Kidney capillary endothelial cell (primary cell): ENCODE measurements around the gene TACSTD2.
A peak's percentile ranks its signal among the peaks of the same experiment; 100 is the strongest.
"Not testable (repeated sequence)": the region's sequence is repeated elsewhere in the genome, so short reads cannot be mapped to it uniquely, and the experiment has no call there.

Experiments used
- DNase-seq: peaks from one replicate; pipeline ENCODE4 v3.0.0-alpha.2; 2018; ENCODE audit warnings: low spot score

Gene TACSTD2, protein sequence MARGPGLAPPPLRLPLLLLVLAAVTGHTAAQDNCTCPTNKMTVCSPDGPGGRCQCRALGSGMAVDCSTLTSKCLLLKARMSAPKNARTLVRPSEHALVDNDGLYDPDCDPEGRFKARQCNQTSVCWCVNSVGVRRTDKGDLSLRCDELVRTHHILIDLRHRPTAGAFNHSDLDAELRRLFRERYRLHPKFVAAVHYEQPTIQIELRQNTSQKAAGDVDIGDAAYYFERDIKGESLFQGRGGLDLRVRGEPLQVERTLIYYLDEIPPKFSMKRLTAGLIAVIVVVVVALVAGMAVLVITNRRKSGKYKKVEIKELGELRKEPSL

DNA sequence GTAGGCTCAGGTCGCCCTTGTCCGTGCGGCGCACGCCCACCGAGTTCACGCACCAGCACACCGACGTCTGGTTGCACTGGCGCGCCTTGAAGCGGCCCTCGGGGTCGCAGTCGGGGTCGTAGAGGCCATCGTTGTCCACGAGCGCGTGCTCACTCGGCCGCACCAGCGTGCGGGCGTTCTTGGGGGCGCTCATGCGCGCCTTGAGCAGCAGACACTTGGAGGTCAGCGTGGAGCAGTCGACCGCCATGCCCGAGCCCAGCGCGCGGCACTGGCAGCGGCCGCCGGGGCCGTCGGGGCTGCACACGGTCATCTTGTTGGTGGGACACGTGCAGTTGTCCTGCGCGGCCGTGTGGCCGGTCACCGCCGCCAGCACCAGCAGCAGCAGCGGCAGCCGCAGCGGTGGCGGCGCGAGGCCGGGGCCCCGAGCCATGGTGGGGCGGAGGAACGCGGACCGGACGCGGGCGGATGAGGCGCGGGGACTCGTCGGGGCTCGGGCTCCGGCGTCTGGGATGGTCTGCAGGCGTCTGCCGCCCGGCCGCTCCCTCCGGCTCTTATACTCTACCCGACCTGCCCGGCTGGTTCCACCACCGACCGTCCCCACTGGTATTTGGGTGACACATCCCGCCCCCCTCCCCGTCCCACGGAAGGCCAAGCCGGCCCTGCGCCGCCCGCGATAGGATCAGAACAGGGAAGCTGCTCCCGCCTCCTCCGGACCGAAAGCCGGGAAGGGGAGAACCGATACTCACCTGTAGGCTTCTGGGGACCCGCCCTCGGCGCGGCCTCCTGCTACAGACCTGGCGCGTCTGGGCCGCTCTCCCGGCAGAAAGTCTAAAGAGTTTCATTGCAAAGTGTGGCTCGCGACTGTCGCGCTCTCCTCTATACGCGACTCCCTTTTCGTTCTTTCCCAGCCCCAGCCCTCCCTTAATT is at the start of gene TACSTD2:
Gene TACSTD2, minus strand, starts transcription at position 526 of the 927 bp plus-strand sequence. Its CDS starts 96 bp downstream, at position 430.
- DNase-seq = no peak

DNA sequence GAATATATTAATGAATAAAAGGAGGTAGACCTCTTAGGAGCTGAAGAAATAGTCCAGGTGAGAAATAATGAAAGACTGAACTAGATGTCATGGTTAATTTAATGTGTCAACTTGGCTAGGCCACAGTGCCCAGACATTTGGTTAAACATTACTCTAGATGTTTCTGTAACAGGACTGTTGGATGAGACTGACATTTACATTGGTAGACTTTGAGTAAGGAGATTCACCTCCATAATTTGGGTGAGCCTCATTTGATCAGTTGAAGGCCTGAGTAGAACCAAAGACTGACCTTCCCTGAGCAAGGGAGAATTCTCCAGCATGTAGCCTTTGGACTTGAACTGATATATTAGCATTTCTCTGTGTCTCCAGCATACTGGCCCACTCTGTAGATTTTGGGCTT is 49.2 kb upstream of the TACSTD2 start:
- no peak for DNase-seq

DNA sequence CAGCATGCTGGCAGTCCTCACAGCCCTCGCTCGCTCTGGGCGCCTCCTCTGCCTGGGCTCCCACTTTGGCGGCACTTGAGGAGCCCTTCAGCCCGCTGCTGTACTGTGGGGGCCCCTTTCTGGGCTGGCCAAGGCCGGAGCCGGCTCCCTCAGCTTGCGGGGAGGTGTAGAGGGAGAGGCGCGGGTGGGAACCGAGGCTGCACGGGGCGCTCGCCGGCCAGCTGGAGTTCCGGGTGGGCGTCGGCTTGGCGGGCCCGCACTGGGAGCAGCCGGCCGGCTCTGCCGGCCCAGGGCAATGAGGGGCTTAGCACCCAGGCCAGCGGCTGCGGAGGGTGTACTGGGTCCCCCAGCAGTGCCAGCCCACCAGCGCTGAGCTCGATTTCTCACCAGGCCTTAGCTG is 46.2 kb upstream of the TACSTD2 start:
- DNase-seq = not testable (repeated sequence)

DNA sequence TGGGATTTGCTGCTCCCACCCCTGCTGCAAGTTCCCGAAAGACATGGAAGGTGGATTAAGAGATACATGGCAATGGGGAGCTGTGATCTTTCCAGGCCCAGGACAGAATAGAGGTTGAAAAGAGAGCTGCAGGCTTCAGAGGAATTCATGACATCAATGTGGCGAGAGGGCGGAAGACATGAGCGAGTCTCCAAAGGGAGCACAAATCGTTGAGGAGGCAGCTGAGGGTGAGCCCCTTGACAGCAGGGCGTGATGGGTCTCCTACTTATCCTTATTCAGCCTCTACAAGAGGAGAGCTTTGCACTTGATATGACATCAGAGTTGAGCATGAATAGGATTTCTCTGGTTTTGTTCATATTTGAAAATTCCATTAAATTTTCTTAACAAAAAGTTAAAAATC is 45.5 kb upstream of the TACSTD2 start:
- DNase-seq = no peak

DNA sequence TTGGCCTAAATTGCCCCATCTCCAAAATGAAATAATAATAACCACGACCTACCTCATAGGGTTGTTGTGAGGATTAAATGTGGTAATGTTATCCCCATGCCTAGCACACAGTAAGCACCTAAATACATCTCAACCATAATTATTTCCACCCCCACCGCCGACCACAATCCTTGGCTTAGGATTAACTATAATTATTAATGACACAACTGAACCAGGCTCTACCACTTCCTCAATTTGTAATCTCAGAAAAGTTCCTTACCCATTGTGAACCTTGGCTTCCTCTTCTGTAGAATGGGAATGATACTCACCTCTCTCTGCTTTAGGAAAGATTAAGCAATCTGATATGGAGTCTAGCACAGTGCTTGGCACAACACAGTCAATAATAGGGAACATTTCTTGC is 44.3 kb upstream of the TACSTD2 start:
- DNase-seq = no peak

GRCh38 chr1:58620926-58621325 is 43.9 kb upstream of the TACSTD2 start:
- DNase-seq = no peak

DNA sequence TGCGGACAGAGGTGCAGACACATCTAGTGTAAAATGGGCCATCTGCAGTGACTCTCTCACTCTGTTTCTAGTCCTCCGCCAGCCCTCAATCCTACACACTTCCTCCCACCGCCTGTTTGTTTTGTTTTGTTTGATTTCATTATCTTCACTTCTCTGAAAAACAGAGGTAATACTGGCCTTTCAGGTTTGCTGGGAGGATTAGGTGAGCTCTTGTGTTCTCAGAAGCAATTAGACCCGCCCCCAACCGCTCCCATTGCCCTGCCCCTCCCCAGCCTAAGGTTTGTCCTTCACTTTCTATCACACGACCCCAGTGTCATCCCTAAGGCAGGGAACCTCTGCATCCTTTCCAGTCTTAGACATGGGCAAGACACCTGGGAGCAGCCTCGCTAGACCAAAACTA is 43.2 kb upstream of the TACSTD2 start:
- no peak for DNase-seq

DNA sequence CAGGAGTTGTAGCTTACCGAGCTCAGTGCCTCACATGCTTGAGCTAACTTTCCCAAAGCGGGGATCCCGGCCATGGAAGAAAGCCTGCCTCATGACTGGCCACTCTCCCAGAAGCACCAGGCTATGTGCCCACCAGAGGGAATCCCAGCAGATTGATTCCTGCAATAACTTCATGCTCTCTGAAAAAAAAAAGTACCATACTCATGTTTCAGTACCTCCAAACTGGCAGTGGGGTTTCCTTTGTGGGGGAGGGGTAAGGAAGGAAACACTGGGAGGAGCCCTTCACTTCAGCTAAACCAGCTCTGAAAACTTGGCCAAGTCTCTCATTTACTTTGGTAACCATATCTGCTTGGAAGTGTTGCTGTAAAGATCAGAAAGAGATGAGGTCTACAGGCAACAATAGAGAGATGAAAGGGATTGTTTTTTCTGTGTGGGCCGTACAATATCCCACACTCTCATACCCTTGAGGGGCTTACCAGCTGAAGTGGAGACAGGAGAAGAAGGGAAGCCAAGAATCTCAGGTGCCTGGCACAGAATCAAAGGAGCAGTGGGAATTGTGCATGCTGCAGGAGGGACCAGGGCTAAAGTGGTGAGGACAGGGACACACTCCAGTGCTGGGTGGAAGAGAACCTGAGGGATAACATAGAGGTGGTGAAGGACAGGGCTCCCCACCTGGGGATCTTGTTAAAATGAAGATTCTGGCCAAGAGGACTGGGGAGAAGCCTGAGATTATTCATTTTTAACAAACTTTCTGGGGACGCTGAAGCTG is 42.4 kb upstream of the TACSTD2 start:
- peak; percentile 1 for DNase-seq

DNA sequence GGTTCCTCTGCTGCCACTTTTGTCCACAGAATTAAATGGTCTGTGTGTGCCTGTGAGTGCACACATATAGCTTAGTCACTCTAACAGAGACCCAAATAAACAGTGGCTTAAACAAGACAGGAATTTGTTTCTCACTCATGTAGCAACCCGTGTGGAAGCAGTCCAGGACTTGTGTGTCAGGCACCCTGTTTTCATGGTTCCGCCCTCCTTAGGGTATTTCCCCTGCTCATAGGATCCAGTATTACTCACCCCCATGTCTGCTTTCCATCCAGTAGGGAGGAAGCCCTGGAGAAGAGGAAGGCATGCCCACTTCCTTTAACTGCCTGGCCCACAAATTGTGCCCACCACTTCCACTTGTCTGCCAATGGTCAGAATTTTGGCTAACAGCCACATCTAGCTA is 41.3 kb upstream of the TACSTD2 start:
- peak; percentile 55 for DNase-seq

DNA sequence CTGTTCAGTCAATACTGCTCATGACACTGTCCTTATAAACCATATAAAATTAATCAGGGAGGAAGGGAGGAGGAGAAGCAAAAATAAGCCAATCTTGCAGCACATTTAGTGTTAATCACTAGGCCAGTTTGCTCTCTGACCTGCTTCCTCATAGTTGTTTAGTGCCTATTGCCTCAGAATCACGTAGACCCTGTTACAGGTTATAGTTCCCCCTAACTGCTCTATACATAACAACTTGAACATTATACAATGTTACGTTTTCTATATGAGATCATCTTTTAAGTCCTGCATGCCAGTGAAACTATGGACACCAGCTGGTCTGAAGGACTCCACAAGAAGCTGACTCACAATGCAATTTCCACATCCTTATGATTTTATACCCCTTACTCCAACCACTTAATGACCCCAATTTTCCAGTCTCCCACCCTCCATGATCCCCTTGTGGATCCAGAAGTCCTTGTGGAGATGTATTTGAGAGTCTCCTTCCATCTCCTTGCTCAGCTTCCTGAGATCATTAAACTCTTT is 34.9 kb upstream of the TACSTD2 start:
- no peak for DNase-seq

DNA sequence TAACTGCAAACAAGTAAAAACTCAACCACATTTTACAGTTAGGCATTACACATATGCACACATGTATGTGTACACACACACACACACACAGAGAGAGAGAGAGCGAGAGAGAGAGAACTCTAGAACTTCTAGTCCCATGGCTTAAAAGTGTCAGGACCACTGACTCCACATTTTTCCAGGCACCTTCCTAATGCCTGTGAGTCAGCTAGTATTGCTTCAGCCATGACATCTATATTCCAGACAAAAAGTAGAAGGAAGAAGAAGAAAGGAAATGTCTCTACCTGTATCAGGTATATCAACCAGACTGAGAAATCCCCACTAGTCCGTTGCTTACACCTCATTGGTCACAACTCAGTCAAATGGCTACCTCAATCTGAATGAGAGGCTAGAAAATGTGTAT is 31.9 kb upstream of the TACSTD2 start:
- DNase-seq = no peak

GRCh38 chr1:58608297-58608696 is 31.2 kb upstream of the TACSTD2 start:
- no peak for DNase-seq

DNA sequence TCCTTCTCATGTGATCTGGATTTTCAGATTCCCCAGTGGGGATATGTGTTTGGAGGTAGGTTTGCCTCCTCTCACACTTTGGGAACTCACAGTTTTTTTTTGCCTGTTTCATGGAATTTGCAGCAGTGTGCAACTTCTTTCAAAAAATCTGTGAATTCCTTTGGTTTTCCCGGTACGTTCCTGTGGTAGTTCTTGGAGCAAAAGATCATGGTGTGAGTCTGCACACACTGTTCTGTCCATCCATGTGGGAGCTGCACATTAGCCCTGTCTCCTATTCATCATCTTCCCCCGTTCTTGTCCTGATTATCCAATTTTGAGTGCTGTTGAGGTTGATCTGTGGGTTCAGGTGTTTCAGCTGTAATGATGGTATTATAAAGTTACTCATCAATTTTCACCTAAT is 30.3 kb upstream of the TACSTD2 start:
- DNase-seq = no peak

DNA sequence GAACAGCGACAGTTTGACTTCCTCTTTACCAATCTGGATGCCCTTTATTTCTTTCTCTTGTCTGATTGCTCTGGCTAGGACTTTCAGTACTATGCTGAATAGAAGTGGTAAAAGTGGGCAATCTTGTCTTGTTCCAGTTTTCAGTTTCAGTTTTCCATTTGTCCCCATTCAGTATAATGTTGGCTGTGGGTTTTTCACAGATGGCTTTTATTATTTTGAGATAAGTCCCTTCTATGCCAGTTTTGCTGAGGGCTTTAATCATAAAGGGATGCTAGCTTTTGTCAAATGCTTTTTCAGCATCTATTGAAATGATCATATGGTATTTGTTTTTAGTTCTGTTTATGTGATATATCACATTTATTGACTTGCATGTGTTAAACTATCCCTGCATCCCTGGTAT is 24.9 kb upstream of the TACSTD2 start:
- not testable (repeated sequence) for DNase-seq

- DNase-seq = no peak
Measured at GRCh38 chr1:58597996-58598395, 20.9 kb upstream of the TACSTD2 start.

- DNase-seq = no peak
Measured at GRCh38 chr1:58597076-58597475, 20.0 kb upstream of the TACSTD2 start.

DNA sequence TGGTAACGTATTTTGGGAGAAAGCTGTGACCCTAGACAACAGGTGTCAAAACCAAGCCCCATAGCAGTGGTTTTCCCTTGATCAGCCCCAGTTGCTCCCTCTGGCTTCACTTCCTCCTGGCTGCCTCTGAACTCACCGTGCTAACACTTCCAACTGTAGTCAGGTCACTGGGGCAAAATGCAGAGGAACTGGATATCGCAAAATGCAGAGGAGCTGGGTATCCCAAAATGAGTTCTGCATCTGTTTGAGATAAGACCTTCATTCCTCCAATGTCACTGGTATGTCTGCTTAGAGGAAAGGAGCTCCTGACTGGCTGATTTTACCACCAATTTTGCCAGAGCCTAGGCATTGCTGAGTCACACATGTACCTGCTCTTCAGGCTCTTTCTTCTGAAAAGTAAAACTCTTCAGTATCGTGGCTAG is 19.6 kb upstream of the TACSTD2 start:
- no peak for DNase-seq

- no peak for DNase-seq
Measured at GRCh38 chr1:58594546-58594945, 17.5 kb upstream of the TACSTD2 start.

GRCh38 chr1:58592522-58593134 is 15.6 kb upstream of the TACSTD2 start:
- no peak for DNase-seq

GRCh38 chr1:58591806-58592205 is 14.8 kb upstream of the TACSTD2 start:
- DNase-seq = no peak

DNA sequence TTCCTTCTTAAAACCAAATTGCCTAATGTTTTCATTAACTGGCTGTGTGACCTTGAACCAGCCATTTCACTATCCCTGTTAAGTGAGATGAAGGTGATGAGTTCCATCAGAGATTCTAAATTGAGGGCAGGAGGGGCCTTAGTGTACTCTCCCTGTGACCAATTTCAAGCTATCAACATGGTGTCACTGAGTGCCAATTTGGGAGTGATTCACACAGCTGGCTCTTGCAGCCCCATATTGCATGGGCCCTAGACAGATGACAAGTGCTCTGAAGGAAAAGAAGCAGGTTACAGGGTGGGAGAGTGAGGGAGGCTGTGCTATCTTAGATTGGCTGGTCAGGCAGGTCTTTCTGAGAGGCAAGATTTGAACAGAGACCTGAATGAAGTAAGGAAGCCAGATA is 13.0 kb upstream of the TACSTD2 start:
- no peak for DNase-seq

DNA sequence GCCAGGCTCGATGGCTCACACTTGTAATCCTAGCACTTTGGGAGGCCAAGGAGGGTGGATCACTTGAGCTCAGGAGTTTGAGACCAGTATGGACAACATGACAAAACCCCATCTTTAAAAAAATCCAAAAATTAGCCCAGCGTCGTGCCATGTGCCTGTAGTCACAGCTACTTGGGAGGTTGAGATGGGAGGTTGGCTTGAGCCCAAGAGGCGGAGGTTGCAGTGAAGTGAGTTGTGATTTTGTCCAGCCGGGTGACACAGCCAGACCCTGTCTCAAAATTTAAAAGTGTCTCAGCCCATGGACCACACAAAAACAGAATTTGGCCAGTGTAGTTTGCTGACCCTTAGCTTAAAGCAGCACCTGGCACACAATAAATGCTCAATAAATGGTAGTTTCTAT is 11.3 kb upstream of the TACSTD2 start:
- DNase-seq = no peak
